AG10803 (cell line): ENCODE data around the gene KLHL15.

ENCODE experiments used
- DNase-seq: peaks from one replicate; pipeline ENCODE4 v3.0.0; 2010; ENCODE audit warnings: low read depth
- H3K4me3 ChIP-seq: 2 replicates; pipeline ENCODE4 v1.5.1; 2011; ENCODE audit warnings: mild to moderate bottlenecking, low read length, control low read depth
- CTCF ChIP-seq: conservative IDR thresholded peaks from 2 replicates; pipeline ENCODE4 v1.5.1; 2011; ENCODE audit warnings: mild to moderate bottlenecking, low read length, control low read depth, inconsistent platforms

The KLHL15 gene

DNA sequence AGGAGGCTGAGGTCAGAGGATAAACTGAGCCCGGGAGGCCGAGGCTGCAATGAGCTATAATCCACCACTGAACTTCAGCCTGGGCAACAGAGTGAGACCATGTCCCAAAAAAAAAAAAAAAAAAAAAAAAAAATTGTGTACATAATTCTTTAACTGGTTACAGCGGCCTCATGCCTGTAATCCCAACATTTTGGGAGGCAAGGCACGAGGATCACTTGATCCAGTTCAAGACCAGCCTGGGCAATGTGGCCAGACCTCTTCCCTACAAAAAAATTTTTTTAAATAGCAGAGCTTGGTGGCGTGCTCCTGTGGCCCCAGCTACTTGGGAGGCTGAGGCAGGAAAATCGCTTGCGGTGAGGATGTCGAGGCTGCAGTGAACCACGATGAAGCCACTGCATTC is 9.3 kb downstream of the KLHL15 start:
- TF ChIP-seq CTCF, result no peak
- DNase-seq, result no peak
- no peak overlapping the region for H3K4me3 ChIP-seq

DNA sequence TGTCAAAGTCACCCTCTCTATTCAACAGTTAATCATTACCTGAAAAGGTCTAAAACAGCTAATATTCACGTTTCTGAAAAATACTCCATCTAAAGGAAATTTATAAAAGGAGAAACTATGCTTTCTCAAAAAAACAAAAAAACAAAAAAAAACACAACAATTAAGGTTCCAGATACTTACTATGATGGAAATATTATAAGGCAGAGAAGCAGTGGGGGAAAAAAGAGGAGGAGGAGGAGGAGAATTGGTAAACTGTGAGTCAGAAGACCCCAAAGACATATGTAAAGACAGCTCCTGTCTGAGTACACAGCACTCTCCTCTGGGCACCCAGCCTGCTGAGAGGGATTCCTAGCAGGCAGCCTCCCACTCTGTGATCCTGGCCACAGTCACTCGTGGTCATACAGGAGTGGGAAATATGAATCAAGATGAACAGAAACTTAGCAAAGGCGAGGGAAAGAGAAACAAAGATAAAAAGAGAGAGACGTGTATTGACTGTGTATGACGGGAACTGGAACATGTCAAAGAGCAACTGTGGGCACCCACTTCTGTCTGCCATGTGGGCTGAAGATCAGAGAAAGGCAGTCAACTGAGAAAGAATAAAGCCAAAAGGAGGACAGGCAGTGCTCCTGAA is 12.5 kb downstream of the KLHL15 start:
- no peak for TF ChIP-seq CTCF
- DNase-seq, result no peak
- no peak overlapping the region for H3K4me3 ChIP-seq

GRCh38 chrX:24012266-24012665 is 14.7 kb downstream of the KLHL15 start:
- no peak overlapping the region for H3K4me3 ChIP-seq
- TF ChIP-seq CTCF, result no peak

DNA sequence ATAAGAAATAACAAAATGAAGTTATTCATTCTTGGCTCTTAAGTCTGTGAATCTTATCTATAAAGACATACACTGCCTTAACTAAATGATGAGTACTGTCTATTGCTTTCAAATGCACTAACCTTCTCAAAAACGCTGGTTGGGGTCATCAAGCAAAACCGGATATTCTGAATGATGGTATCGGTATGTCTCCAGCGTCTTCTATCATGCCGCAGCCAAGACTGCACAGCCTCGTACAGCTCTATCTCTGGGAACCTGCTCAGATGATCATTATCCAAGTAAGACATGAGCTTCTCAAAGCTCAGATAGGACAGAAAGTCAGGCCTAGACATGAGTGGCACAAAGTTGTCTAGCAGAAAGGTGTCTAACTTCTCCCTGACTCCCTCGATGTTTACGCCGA is 21.1 kb downstream of the KLHL15 start:
- DNase-seq, result no peak
- no peak overlapping the region for H3K4me3 ChIP-seq
- no peak for TF ChIP-seq CTCF

More at GRCh38 chrX:24012266-24012665, 14.7 kb downstream of the KLHL15 start:
- DNase-seq, result no peak

GRCh38 chrX:24005028-24005427 is 22.0 kb downstream of the KLHL15 start:
- DNase-seq, result no peak
- no peak overlapping the region for H3K4me3 ChIP-seq
- TF ChIP-seq CTCF, result no peak

- no peak for TF ChIP-seq CTCF
- no peak for DNase-seq
- no peak overlapping the region for H3K4me3 ChIP-seq
Measured at GRCh38 chrX:24002792-24003191, 24.2 kb downstream of the KLHL15 start.

DNA sequence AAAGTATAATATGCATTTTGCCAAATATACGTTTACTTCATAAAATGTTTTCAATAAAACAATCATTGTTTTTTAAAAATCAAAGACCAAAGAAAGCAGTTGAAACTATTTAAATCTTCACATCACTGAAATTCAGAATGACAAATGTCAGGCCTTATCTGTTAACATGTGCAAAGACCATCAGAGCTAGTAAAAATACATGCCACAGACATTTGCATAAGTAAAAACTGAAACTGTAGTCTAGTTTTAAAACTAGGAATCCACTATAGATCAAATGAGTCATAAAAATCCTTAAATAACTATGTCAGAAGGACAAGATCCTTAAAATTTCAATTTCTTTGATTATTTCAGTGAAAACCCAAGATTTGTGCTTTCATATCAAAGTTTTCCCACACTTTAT is 24.8 kb downstream of the KLHL15 start:
- TF ChIP-seq CTCF, result no peak
- DNase-seq, result no peak
- no peak overlapping the region for H3K4me3 ChIP-seq
